HL-60 (cell line): ENCODE data around the gene PRKRA.

ENCODE experiments used
- CTCF ChIP-seq: IDR thresholded peaks from one replicate; pipeline ENCODE4 v1.5.1; 2011; ENCODE audit warnings: low read length, control low read depth, inconsistent platforms; ENCODE audit not compliant: insufficient read depth
- POLR2AphosphoS5 ChIP-seq: IDR thresholded peaks from 2 replicates; pipeline ENCODE4 v1.6.1; 2012; ENCODE audit warnings: low read depth

- TF ChIP-seq POLR2AphosphoS5, result no peak
- no peak for TF ChIP-seq CTCF
Measured at GRCh38 chr2:178429336-178429735, 21.6 kb downstream of the PRKRA start.
